KMS-11 (cell line): ENCODE data around the gene SPOCK3.
"Not testable (repeated sequence)": the region's sequence is repeated elsewhere in the genome, so short reads cannot be mapped to it uniquely, and the experiment has no call there.

ENCODE experiments used
- H2AFZ ChIP-seq: fragments of 200-600 bp; sonication (generic); 2 replicates; pipeline ENCODE4 v1.6.1; 2016; ENCODE audit warnings: antibody characterized with exemption, mixed run types, low read depth
- H3K27ac ChIP-seq: fragments of 200-600 bp; sonication (generic); 2 replicates; pipeline ENCODE4 v1.6.1; 2016; ENCODE audit warnings: mild to moderate bottlenecking, mixed run types
- H3K27me3 ChIP-seq: fragments of 200-600 bp; sonication (generic); 2 replicates; pipeline ENCODE4 v1.6.1; 2017; ENCODE audit warnings: mild to moderate bottlenecking, low read depth, mixed run types, moderate library complexity; ENCODE audit not compliant: insufficient read depth
- H3K36me3 ChIP-seq: fragments of 200-600 bp; sonication (generic); 2 replicates; pipeline ENCODE4 v1.6.1; 2017; ENCODE audit warnings: mild to moderate bottlenecking, mixed run types; ENCODE audit not compliant: insufficient read depth
- H3K4me1 ChIP-seq: fragments of 200-600 bp; sonication (generic); 2 replicates; pipeline ENCODE4 v1.6.1; 2016; ENCODE audit warnings: mild to moderate bottlenecking, low read depth, mixed run types; ENCODE audit not compliant: poor library complexity, severe bottlenecking
- H3K4me2 ChIP-seq: fragments of 200-600 bp; sonication (generic); 2 replicates; pipeline ENCODE4 v1.7.0; 2016; ENCODE audit warnings: mild to moderate bottlenecking, mixed run types
- H3K4me3 ChIP-seq: fragments of 200-600 bp; sonication (generic); IDR thresholded peaks from 2 replicates; pipeline ENCODE4 v1.6.1; 2017; ENCODE audit warnings: low read depth, low read length, mixed read lengths; ENCODE audit not compliant: insufficient read depth
- H3K79me2 ChIP-seq: fragments of 200-600 bp; sonication (generic); 2 replicates; pipeline ENCODE4 v1.6.1; 2016; ENCODE audit warnings: low read depth, mixed run types; ENCODE audit not compliant: insufficient read depth
- H3K9ac ChIP-seq: fragments of 200-600 bp; sonication (generic); 2 replicates; pipeline ENCODE4 v1.6.1; 2016; ENCODE audit warnings: mild to moderate bottlenecking, mixed run types
- H4K20me1 ChIP-seq: fragments of 200-600 bp; sonication (generic); 2 replicates; pipeline ENCODE4 v1.6.1; 2016; ENCODE audit warnings: mild to moderate bottlenecking, mixed run types; ENCODE audit not compliant: insufficient read depth
- TF ChIP-seq, protein P1 (sequence below): fragments of 200-600 bp; sonication (generic); conservative IDR thresholded peaks from 2 replicates; pipeline ENCODE4 v1.6.1; 2017; ENCODE audit warnings: low read depth, mild to moderate bottlenecking, antibody characterized with exemption, low read length, moderate library complexity, mixed read lengths

SPOCK3 gene

DNA sequence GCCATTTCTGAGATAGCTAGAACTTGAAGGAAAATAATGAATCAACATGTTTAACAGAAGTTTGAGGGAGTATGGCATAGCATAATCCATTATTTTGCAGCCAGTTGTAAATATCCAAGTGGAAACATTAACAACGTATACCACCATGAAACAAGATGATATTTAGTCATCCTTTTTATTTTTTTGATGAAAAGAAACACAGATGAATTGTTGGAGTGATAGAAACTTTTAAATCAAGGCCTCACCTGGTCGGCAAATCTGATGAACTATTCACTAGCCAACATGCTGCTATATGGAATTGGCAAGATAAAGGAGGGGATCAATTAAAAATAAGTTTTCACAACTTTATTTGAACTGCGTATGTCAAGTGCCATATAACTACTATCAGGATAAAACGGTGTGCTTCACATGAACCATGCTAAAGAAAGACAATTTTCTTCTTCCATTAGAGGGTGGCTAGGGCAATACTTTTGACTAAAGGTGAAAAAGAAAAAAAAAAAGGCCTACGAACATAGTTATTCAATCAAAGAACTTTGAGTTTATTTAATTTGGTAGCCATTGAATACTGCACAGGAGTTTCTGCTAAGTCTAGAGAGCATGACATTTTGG, 510.7 kb downstream of the SPOCK3 start:
- Histone ChIP-seq H3K4me1 (no peaks in the 10 kb centered on the region), H3K27me3 (no peaks in the 10 kb centered on the region), H4K20me1 (no peaks in the 10 kb centered on the region), H3K27ac (no peak overlapping the region), H3K4me3 (no peak overlapping the region), H3K36me3 (no peaks in the 10 kb centered on the region), H2AFZ (no peak overlapping the region), H3K4me2 (no peak overlapping the region), H3K79me2 (no peaks in the 10 kb centered on the region), H3K9ac (no peak overlapping the region)
- TF ChIP-seq, protein P1, sequence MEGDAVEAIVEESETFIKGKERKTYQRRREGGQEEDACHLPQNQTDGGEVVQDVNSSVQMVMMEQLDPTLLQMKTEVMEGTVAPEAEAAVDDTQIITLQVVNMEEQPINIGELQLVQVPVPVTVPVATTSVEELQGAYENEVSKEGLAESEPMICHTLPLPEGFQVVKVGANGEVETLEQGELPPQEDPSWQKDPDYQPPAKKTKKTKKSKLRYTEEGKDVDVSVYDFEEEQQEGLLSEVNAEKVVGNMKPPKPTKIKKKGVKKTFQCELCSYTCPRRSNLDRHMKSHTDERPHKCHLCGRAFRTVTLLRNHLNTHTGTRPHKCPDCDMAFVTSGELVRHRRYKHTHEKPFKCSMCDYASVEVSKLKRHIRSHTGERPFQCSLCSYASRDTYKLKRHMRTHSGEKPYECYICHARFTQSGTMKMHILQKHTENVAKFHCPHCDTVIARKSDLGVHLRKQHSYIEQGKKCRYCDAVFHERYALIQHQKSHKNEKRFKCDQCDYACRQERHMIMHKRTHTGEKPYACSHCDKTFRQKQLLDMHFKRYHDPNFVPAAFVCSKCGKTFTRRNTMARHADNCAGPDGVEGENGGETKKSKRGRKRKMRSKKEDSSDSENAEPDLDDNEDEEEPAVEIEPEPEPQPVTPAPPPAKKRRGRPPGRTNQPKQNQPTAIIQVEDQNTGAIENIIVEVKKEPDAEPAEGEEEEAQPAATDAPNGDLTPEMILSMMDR: no peak

DNA sequence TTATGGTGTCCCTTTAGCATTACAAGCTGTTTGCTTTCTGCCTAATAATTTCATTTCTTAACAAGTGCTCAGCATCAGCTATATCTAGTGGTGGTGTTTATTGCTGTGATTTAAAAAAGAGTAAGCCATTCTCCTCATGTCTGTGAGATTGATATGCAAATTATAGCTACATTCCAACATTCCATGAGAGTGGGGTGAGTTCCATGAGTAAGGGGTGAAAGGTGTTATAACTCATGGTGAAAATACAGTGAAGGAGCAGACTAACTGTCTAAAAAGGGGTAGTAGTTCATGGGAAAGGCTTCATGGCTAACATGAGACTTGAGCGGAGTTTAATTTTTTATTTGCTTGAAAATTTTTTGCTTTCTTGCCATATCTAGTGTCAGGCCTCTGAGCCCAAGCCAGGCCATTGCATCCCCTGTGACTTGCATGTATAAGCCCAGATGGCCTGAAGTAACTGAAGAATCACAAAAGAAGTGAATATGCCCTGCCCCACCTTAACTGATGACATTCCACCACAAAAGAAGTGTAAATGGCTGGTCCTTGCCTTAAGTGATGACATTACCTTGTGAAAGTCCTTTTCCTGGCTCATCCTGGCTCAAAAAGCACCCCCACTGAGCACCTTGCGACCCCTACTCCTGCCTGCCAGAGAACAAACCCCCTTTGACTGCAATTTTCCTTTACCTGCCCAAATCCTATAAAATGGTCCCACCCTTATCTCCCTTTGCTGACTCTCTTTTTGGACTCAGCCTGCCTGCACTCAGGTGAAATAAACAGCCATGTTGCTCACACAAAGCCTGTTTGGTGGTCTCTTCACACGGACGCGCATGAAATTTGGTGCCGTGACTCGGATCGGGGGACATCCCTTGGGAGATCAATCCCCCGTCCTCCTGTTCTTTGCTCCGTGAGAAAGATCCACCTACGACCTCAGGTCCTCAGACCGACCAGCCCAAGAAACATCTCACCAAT, 518.3 kb downstream of the SPOCK3 start:
- not testable (repeated sequence) for H3K9ac ChIP-seq, H2AFZ ChIP-seq, H3K27me3 ChIP-seq, H3K27ac ChIP-seq, H3K4me2 ChIP-seq, H3K79me2 ChIP-seq, H4K20me1 ChIP-seq, H3K36me3 ChIP-seq, H3K4me3 ChIP-seq, H3K4me1 ChIP-seq

DNA sequence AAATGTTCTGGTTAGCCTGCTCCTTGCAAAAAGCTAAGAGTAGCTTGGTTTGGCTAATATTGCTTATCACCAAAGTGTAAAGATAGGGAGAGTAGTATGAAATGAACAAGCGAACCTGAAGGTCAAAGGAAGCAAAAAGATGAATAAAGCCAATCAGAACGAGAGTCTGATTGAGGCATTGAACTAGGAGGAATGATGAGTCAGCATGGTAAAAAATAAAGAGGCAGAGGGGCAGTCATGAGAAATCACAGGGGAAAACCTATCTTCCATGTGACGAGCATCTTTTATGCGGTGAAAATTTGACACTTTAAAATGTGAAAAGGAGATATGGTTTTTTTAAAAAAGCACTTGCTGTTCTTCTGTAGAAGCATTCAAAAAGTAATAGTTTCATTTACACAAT, 533.7 kb downstream of the SPOCK3 start:
- Histone ChIP-seq H3K27ac (no peak overlapping the region), H3K4me3 (no peak overlapping the region), H3K4me2 (no peak overlapping the region), H3K4me1 (no peaks in the 10 kb centered on the region), H3K27me3 (no peaks in the 10 kb centered on the region), H4K20me1 (no peaks in the 10 kb centered on the region), H2AFZ (no peak overlapping the region), H3K9ac (no peak overlapping the region), H3K36me3 (no peaks in the 10 kb centered on the region), H3K79me2 (no peaks in the 10 kb centered on the region)
- TF ChIP-seq, protein P1: no peak

DNA sequence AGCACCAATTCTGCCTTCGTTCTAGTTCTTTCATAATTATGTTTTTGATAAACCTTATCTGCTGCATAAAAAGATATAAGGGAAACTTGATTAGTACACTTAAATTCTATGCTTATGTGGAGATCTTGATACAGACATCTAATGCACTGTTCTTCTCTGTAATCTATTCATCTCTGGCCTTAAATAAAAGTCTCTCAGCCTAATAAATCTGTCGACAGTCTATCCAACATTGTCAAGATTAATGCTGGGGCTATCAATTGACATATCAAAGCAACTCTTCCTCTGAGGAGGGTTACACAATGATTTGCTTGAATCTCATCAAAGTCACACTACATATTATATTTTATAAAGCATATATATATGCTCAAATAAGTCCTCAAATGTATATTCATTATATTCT, 545.5 kb downstream of the SPOCK3 start:
- Histone ChIP-seq H3K79me2 (no peaks in the 10 kb centered on the region), H3K27me3 (no peaks in the 10 kb centered on the region), H3K4me1 (no peaks in the 10 kb centered on the region), H3K4me2 (no peak overlapping the region), H3K9ac (no peak overlapping the region), H2AFZ (no peak overlapping the region), H3K4me3 (no peak overlapping the region), H3K27ac (no peak overlapping the region), H3K36me3 (no peaks in the 10 kb centered on the region), H4K20me1 (no peaks in the 10 kb centered on the region)
- TF ChIP-seq, protein P1: no peak

DNA sequence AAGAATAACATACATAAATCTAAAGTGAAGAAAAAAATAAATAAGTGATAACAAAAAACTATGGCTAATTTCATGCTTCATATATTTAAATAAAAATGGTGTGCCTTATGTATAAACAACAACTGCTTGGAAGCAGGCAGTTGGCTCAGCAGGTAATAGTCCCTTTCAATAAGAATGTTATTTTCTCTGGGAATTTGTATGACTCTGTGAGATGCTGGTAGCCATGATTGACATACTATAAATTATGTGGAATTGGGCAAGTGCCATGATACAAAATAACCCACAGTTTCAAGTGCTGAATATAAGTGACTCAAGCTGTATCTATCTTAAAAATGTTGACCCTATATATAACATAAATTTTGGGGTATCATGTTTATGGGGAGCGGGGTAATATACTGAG, 546.5 kb downstream of the SPOCK3 start:
- no peaks in the 10 kb centered on the region for H3K27me3 ChIP-seq
- TF ChIP-seq, protein P1: no peak
- H2AFZ ChIP-seq: no peak overlapping the region
- no peaks in the 10 kb centered on the region for H3K4me1 ChIP-seq
- no peak overlapping the region for H3K27ac ChIP-seq
- H3K4me2 ChIP-seq: no peak overlapping the region
- H3K4me3 ChIP-seq: no peak overlapping the region
- no peak overlapping the region for H3K9ac ChIP-seq
- no peaks in the 10 kb centered on the region for H4K20me1 ChIP-seq
- H3K36me3 ChIP-seq: no peaks in the 10 kb centered on the region
- no peaks in the 10 kb centered on the region for H3K79me2 ChIP-seq
